ENCODE measurements around the gene HSPA9.

HSPA9 gene

DNA sequence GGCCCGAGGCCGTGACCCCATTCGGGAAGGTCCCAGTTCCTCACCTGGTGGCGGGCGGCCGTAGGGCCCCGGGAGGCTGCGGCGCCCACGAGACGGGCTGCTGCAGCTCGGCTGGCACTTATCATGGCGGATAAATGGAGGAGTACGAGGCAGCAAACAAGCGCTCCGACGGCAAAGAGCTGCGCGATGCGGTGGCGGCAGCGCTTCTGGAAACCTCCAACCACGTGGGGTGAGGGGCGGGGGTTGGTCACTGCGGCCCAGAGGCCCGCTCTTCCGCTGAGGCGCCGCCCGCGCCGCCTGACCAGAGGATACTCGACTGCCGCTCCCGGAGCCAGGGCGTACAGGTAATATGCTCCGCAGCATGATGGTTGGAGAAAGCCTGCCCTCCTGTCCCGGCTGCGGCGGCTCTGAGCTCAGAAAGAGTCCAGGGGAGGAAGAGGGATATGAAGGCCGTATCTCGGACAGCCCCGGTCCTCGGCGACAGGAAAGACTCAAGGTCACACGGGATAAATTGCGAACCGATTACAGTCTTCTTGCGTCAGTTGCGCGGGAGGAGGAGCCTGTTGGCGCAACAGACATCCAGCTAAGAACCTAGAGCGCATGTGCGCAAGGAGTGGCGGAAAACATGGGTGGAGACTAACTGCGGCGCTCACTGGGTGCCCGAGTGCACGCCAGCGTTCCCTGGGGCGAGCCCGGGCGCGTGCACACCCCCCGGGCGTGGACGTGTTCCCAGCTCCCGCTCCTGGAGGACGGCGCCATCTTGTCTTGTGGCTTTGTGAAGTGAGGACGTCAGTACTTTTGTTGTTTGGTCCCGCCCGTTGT is at the start of gene HSPA9:
Gene HSPA9, minus strand, starts transcription at position 208 of the 822 bp plus-strand sequence. Its CDS starts 83 bp downstream, at position 125.
- peak; percentile 98 for DNase-seq

DNA sequence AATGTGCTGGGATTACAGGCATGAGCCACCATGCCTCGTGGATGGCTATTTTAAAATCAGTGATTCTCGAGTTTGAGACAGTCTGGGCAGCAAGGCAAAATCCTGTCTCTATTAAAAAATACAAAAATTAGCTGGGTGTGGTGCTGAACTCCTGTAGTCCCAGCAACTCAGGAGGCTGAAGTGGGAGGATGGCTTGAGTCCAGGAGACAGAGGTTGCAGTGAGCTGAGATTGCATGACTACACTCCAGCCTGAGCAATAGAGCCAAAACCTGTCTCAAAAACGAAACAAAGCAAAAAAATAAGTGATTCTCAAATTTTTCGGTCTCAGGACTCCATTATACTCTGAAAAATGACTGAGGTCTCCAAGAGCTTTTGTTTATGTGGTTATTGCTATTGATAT is 47.9 kb upstream of the HSPA9 start:
- no peak for DNase-seq

DNA sequence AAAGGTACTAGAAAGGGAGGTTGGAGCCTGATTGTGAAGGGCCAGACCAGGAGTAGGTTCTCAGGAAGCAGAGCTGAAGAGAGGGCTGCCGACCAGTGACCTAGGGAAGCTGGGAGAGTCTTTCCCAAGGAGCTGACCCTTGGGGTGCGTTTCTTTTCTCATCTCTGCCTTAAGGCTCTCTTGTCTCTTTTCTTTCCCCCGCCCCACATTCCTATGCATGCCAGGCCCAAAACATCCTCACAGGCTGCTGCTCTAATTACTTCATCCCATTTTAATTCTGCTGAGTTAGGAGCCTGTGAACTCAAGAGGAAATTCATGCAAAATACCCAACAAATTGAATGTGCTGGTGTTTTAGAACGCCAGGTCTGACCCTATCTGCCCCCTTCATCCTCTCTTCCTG is 46.9 kb upstream of the HSPA9 start:
- DNase-seq, result no peak

DNA sequence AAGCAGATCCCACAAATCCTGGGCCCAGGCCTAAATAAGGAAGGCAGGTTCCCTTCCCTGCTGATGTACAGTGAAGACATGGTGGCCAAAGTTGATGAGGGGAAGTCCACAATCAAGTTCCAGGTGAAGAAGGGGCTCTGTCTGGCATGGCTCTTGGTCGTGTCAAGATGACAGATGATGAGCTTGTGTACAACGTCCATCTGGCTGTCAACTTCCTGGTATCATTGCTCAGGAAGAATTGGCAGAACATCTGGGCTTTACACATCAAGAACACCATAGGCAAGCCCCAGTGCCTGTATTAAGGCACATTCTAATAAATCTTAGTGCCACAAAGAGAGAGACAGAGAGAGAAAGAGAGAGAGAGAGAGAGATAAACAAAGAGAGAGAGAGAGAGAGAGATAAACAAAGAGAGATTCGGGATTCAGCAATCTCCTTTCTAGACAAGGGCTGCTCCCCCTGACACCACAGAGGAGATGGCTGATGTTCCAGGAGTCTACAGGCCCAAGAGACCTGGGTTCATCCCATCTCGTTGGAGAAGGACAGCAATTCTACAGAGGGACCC is 45.5 kb upstream of the HSPA9 start:
- DNase-seq, result no peak

DNA sequence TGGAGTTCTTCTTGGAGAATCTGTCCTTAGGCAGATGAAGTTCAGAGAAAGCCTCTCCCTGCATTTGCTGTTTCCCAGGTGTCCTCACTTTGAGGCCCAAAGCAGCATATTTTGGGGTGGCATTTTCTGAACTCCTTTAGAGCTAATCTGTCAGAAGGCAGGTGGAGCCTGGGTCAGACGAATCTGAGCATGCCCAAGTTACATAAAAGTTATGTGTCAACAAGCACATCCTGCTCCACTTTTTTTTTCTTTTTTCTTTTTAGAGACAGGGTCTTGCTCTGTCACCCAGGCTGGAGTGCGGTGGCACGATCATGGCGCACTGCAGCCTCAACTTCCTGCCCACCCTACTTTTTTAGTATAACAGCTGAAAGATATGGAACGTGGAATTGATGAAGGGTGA is 41.3 kb upstream of the HSPA9 start:
- no peak for DNase-seq

DNA sequence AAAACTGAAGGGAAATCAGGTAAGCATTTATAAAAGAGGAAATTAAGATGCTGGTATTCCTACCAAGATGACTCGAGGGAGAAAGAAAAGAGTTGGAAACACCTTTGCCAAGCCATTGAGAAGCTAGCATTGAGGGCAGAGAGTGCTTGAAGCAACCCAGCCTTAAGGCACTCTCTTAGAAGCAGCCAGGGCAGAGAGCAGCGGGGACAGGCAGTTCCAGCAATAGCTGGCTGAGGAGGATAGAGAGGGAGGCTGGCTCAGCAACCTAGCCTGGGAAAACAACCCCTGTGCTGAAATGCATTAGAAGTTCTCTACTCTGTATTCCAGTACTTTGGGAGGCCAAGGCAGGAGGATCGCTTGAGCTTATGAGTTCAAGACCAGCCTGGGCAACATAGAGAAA is 40.3 kb upstream of the HSPA9 start:
- DNase-seq, result no peak

DNA sequence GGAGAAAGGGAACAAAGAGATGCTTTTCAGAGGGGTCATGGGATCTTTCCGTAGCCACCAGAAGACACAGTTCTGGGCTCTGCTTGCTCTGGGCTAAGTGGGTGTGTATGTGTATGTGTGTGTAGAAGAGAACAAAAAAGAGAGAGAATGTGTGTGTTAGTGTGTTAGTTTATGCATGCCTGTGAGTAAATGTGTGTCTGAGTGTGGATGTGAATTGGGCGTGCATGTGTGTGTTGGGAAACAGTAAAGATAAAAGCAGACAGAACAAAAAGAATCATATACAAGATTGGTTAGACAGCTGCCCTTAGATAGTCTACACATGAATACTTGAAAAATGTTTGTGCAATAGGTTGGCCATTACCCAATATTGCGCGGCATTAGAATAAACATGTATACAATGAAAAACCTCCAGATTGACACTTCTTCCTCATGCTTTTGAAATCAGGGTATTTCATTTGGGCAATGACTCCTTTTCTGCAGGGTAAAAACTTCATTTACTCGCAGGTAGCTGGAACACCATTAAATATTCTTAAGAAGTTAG is 36.5 kb upstream of the HSPA9 start:
- no peak for DNase-seq

DNA sequence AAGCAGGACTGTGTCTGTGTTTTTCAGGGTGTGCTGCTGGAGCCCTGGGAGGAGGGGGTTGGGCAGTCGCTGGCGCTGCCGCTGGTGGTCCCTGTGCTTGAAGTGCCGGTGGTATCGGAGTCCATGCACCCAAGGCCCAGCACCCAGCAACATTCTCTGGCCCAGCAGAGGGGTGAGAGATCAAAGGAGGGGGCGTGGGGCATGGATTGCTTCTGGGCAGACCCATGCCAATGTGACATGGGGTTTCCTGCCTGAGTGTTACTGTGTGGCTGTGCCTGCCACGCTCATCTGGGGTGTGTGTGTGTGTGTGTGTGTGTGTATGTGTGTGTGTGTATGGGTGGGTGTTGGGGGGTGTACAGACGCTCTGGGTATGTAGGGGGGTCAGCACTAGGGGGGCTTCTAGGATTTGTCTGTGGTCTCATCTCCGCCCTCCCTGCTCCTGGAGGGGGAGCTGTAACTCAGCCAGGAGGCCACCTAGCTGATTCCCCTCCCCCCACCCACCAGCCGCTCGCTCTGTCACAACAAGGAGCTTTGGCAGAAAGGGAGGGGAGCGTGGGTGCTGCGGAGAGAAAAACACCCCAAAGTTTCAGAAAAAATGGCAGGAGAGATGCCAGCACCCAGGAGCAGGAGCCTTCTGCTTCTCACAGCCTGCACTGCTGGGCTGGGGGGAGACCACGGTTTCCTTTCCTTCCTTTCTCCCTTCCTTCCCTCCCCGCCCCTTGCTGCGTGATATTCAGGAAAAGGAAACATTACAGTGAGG is 35.9 kb upstream of the HSPA9 start:
- DNase-seq, result no peak

DNA sequence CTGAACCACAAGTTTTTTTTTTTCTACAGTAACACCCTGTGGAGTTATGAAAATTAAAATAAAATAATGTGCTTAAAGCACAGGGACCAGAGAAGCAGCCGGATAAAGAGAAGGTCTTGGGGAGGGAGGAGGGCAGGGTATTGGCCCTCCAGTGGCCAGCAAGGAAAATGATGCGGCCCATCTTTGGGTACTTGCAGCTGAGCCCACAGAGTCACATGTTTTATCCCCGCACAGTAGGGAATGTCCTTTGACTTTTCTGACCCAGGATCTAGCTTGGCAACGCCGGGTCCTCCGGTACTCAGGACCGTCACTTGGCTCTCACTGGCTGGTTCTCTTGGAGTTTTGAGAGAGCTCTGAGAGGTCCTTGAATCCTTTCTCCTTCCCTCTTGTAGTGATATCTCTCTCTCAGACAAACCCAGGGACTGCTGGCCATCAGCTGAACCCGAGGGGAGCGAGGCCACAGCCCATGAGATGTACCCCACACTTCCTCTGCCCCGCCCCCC is 35.3 kb upstream of the HSPA9 start:
- no peak for DNase-seq

DNA sequence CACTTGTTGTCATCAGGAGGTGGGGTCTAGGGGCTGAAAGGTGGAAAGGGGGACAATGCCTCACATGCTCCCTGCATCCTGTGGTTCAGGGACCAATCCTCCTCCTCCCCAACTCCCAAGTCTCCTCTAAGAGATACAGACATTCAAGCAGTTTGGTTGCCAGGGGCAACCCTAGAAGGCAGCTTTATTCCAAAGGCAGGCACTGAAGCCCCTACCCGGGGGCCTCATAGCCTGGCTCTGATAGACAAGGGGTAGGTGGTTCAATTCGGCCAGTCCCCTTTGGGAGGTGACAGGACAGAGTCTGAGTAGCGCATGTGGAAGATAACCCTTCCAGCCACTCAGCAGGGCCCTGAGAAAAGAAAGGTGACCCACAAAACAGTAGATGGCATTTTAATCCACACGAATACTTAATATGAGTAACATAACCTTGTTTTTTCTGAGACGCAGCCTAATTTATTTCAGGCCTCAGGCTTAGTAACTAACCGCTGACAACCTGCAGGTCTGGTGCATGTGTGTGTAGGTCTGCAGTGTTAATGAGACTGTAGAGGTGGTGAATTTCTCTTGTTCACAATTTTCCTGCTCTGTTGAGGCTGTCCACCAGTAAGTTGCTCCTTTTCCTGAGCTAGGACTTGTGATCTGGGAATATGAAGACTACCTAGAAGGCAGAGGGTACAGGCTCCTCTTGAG is 31.3 kb upstream of the HSPA9 start:
- no peak for DNase-seq

DNA sequence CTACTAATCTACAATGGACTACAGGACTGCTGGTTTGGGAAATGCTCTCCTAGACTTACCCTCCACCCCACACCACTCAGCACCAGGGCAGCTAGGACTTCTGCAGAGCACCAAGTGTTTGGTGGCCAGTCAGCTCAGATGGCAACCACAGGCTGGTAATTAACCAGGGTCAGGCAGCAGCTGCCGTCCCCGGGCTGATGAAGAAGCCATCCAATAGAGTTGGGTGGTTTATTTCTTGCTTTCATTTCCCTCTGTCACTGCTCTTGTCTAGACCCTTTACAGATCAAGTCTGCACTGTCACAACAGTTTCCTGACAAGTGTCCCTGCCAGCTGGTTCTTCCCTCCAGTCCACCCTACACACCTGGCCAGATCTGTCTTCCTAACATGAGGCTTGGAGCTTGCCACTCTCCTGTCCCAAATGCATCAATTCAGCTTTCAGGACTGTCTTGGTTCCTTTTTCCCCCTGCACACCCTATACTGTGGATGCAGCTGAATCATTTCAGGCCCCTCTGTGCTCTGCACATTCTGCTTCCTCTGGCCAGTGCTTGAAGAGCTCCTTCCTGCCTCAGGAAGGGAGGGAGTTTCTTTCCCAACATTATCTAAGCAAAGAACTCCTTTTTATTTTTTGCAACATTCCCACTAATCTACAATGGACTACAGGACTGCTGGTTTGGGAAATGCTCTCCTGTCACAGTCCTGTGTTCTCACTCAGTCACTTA is 30.2 kb upstream of the HSPA9 start:
- DNase-seq, result no peak

DNA sequence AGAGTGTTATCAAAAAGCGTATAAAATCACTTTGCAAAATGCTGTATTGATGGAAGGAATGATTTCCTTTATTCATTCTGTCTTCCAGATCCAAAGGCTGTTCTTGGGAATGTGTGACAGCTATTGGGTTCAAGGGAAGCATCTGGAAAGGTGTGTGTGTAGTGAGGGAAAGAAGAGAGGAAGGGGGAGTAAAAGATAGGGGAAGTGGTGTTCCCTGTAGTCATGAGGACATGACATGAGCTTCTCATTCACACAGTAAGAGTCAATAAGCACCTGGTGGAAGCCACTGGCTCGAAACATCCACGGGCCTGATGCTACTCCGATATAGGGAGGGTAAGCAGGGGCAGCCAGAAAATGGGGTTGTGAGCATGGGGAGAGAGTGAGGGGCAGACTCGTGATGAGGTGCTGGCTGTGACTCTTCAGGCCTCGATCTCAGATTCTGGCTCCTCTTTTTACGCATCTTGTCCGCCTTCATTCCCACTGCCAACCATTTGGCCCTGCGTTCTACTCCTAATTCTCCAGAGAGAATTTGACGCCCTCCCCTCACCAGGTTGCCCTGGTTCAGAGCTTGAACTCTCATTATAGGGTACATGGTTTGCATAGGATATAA is 29.1 kb upstream of the HSPA9 start:
- no peak for DNase-seq

DNA sequence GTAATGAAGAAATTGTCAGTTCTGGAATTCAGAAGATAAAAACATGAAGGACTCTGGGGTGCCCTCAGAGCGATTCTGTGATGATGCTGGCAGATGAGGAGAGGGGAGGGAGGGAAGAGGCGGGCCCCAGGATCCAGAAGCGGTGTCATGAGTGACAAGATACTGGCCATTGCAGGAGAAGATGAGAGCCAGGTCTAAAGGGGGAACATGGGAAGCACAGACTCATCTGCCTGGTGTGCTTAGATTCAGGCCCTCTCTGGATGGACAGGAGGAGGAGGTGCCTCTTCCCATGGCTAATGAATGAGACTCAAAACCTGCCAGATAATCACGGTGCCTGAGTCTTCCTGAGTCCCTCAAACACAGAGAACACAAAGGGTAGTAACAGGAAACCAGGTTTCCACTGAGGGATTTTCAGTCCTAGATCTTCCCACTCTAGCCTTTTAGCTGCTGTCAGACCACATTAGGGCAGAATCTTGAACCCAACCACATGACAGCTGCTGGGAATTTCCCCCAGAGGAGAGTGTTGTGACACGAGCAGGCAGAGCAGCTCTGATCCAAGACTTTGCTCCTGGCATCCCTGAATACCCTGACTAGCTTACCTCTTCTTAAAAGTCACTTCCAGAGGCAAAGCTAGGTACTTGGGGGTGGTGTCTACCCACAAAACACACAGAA is 28.2 kb upstream of the HSPA9 start:
- no peak for DNase-seq

DNA sequence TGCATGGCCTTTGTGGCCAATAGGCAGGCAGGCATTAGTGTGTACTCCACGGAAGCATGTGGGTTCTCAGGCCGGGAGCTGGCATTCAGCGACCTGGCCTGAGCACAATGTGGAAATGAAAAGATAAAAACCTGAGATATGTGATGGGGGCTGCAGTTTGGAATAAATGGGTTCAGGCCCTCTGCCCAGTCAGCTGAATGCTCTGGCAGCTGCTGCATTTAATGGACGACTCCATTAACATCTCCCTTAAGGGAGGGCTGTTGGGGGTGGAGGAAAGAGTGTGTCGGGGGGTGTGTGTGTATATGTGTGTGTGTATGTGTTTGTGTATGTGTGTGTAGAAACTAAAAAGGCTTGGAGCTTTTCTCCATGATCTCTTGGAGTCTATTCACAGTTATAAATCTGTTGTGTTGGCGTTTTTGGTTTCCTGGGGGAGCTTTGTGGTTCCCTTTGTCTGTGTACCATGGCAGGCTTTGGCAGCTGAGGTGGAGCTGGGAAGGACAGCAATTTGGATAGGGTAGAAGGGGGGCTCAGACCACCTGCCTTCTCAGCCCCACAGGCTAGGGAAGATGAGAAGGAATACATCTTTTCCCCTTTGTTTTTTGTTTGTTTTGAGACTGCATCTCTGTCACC is 27.3 kb upstream of the HSPA9 start:
- no peak for DNase-seq

DNA sequence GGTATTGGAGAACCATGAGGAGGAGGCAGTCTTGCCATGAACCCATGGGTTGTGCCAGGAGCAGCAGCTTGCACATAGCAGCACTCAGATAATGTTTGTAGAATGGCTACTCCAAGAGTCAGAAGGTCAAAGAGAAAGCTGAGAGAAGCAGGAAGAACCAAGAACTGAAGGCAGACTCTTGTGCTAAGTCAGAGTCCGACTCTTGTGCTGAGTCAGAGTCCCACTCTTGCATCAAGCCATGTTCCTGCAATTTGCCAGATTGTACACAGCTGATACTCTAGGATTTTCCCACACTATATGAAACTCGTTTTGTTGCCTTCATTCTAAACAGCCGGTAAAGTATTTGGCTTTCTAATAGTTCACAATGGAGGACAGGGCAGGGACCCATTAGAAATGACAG is 26.2 kb upstream of the HSPA9 start:
- DNase-seq, result no peak

DNA sequence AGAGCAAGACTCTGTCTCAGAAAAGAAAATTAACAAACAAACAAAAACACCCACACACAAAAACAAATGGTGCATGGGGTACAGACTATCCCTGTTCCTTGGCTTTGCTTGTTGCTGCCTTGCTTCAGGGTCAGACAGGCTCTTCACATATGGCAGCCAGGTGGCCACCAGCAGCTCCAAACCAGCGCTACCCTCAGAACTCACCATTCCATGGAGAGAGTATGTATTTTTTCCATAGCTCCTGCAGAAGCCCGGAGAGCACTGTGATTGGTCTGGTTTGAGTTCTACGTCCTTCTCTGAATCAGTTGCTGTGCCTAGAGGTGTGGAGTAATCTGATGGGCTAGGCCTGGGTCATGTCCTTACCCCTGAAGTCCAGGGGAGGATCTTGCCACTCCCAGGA is 25.2 kb upstream of the HSPA9 start:
- no peak for DNase-seq

DNA sequence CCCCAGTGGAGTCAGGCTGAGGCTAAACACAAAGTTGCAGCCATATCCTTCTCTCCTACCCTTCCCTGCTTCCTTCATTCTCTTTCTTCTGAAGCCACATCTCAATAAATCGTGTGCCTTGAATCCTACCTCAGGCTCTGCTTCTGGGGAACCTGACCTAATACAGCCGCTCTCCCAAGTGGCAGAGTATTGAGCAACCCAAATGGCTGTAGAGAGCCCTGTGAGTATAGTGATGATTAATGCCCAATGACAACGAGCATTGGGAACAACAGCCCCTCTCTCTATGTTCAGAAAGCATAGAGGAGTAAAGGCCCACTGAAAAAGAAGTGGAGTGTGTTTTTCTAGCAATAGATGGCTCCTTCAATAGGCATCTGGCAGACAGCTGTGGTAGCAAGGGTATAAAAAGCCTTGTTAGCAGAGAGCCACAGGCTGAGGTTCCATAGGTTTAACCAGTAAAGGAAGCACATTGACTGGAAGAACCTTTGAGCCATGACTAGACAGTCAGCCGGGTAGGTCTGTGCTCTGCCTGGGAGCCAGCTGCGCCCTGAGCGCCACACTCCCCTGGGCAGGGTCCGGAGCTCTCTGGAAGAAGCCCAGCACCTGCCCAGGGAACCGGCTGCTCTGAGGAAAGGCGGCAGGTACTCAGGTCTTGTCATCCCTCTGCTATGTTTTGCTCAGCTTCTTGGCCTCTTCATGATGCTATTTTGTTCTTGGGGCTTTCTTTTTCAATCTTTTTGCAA is 22.6 kb upstream of the HSPA9 start:
- DNase-seq, result no peak

DNA sequence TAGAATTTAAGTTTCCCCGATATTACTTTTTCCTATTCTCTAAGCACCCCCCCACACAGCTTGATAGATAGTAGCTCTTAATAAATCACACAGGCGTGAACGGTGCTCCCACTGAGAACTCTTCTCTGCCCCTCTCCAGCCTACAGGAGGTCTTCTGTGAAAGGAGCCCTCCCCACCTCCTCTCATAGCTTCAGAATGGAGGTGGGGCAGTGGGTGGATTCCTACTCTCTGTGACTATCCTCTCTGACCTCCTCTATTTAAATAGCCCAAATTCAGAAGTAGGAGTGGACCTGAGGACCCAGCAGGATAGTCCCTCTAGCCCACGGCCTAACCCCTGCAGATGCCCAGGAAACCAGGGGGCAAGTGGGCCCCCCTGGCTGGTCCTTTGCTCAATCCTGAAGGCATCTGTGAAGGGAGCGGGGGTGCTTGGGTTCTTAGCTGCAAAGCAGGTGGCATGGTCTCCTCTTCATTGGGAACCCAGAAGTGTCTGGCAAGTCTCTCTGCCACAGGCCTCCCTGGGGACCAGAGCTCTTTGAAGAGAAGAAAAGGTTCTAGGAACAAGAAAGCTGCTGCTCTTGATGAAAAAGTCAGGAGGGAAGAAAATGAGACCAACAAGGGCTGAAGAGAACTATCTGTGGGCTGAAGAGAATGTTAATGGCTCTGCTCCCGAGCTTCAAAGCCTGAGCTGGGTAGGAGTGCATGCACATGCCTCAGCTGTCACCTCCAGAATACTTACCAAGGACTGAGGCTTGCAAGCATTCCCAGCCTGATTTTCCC is 21.1 kb upstream of the HSPA9 start:
- no peak for DNase-seq

DNA sequence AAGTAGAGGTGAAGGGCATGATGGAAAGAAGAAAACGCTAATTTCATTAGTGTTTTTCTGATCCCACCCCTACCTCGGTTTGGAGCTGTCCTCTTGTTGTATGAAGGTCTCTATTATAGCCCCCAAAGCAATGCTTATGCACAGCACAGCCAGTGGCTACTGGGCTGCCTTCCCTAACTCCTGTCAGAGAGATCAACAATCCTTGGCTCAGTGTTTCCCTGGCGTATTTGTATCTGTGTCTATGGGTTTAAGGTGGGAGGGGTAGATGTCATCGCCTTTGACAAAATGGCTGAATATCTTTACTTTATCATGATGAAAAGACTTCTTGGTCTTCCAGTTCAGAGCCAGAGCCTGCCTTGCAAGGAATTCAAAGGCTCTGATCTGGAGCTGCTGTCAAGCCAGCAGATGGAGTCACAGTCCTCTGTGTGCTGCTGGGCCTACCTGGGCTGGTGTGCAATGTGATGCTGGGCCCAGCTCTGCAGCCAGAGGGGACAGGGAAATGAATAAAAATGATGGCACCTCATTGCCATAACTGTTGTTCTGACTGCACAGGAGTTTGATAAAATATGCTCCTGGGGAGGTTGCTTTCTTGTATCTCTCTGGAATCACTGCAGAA is 20.1 kb upstream of the HSPA9 start:
- DNase-seq, result no peak
